ENCODE measurements around the gene EP400.

Gene EP400

DNA sequence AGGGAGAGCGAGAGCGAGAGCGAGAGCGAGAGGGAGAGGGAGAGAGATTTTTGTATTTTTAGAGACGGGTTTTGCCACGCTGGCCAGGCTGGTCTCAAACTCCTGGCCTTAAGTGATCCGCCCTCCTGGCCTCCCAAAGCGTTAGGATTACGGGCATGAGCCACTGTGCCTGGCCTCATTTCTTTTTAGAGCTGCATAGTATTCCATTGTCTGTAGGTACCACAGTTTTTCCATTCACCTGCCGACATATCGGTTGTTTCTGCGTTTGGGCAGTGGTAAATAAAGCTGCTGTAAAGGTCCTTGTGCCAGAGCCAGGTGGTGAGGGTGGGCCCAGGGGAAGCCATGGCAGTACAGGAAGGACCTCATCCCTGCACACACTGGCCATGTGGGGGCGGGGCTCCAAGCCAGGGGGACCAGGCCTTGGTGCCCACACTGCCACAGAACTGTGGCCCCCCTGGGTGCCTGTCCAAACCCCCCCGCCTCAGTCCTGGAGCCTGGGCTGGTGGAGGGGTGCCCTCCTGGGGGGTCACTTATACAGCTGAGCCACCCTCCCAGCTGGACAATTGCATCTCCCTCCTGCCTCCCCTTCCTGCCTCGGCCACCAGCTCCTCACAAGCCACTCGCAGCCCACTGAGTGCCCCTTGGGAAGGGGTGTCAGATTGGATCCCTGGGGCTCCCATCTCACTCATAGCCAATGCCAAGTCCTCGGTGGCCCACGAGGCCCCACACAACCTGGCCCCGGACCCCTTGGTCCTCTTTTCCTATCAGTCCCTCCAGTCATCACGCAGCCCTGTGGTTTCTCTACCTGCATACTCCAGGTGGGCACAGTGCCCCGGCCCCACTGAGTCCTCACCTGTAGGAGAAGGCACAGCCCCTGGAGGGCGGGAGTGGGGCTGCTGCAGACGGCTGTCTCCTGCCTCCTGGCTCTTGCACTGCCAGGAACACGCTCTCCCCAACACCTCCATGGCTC is 22.3 kb upstream of the EP400 start:
- no peak for DNase-seq (ENCODE audit: low read depth in 3 of 3)

DNA sequence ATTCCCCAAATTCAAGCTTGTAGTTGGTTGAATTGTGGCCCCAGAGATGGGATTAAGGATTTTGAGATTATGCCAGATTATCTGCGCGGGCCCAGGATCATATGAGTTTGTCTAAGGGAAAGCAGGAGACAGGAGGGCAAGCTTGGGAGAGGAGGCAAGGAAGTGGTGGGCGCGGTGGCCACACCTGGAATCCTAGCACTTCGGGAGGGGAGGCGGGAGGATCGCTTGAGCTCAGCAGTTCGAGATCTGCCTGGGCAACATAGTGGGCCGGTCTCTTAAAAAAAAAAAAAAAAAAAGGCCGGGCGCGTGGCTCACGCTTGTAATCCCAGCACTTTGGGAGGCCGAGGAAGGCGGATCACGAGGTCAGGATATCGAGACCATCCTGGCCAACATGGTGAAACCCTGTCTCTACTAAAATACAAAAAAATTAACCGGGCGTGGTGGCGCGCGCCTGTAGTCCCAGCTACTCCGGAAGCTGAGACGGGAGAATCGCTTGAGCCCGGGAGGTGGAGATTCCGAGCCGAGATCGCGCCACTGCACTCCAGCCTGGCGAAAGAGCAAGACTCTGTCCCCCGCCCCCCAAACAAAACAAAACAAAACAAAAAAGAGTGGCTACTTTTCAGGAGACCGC is 21.5 kb upstream of the EP400 start:
- no peak for DNase-seq (ENCODE audit: low read depth in 3 of 3)

DNA sequence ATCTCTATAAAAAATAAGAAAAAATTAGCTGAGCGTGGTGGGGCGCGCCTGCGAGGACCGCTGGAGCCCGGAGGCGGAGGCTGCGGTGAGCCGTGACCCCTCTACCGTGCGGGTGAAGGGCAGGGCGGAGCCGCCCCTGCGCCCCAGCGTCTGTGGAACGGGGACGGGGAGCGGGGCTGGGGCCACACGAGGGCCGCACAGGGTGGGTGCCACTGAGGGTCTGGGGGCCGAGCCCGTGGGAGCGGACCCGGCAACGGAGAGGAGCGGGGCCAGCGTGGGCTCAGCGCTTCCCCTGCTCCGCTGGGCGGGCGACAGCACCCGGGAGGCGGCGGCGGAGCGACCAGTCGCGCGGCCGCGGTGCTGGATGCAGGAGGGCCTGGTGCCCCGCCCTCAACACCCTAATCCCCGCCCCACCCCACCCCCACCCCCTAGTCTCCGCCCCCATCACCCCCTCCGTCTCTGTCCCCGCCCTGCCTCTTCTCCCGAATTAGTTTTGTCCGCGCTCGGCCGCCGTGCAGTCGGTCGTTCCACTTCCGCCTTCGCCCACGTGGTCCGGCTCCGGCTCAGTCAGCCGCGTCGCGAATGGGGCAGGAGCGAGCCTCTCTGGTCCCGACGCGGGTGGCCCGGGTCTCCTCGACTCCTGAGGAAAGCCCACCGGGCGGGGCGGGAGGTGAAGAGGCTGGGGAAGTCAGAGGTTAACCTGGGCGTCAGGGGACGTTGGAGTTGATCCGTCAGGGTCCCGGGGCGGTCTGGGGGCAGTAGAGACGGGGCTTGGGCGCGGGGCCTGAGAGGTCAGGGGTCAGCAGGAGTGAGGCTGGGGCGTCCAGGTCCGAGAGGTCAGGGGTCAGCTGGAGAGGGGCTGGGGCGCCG is 20.8 kb upstream of the EP400 start, which contains the start of gene PUS1:
Gene PUS1, plus strand, starts transcription at position 566 of the 870 bp plus-strand sequence. CDS start 447 bp downstream, outside the sequence.
- peak; percentile 88 to 90 (median 90) for DNase-seq (ENCODE audit: low read depth in 3 of 3)

DNA sequence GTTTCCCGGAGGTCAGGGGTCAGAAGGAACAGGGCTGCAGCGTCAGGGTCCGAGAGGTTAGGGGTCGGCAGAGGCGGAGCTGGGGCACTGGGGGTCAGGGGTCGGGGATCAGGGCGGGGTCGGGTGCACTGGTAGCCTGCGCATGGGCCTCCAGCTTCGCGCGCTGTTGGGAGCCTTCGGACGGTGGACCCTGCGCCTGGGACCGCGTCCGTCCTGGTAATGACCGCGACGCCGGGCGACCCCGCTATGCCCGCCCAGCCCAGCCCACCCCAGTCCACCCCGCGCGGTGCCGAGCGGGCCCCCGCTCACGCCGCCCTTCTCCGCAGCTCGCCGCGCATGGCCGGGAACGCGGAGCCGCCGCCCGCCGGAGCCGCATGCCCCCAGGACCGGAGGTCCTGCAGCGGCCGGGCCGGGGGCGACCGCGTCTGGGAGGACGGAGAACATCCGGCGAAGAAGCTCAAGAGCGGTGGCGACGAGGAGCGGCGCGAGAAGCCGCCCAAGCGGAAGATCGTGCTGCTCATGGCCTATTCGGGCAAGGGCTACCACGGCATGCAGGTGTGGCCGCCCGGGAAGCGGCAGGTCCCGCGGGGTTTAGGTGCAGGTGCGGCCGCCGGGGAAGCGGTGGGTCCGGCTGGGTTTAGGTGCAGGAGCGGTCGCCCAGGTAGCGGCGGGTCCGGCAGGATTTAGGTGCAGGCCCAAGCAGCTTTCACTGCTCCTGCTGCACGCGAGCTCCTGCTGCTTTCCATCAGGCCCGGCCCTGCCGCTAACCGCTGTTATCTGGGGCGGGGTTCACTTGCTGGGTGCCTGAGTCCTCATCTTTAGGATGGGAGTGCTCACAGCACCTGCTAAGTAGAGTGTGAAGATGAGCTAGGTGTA is 19.9 kb upstream of the EP400 start:
- DNase-seq (ENCODE audit: low read depth in 3 of 3): no peak

DNA sequence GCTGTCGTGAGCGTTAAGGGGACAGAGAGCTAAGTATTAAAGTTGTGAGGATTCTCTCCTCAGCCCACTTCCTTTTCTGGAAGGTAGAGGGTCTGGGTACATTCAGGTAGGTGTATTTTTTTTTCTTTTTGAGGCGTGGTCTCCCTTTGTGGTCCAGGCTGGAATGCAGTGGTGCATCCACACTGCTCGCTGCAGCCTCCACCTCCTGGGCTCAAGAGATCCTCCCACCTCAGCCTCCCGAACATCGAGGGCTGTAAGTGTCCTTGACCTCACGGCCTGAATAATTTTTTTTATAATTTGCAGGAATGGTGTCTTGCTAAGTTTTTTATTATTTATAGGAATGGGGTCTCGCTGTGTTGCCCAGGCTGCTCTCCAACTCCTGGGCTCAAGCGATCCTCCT is 19.2 kb upstream of the EP400 start:
- no peak for DNase-seq (ENCODE audit: low read depth in 3 of 3)

DNA sequence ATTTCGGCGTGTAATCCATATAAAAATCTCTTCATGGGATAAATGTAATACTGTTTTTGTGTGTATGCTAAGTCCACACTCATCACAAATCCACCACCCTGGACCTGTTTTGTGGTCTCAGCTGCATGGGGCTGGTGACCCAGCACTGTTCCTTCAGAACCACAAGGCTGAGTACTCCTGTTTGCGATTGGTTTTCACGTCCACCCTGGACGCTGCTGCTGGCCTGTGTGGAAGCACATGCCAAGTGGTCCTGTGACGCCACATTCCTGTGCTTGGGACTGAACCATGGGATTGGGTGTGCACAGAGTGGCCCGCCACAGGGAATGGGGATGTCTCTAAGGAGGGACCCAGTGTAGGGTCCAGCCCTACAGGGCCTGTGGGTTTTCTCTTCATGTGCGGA is 16.4 kb upstream of the EP400 start:
- DNase-seq (ENCODE audit: low read depth in 3 of 3): no peak

DNA sequence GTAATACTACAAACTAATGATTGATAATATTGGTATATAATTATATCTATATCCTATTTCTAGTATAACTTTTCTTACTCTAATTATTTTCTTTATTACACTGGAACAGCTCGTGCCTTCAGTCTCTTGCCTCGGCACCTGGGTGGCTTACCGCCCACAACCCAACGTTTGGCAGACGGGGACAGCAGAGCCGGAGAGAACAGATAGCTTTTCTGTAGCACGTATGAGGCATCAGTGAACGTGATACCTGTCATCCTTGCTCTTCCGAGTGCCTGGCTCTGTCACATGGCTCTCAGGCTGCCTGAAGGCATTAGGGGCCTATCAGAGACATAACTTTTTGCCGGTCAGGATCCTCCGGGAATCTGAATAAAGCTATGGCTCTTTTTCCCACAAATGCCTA is 15.2 kb upstream of the EP400 start:
- no peak for DNase-seq (ENCODE audit: low read depth in 3 of 3)

DNA sequence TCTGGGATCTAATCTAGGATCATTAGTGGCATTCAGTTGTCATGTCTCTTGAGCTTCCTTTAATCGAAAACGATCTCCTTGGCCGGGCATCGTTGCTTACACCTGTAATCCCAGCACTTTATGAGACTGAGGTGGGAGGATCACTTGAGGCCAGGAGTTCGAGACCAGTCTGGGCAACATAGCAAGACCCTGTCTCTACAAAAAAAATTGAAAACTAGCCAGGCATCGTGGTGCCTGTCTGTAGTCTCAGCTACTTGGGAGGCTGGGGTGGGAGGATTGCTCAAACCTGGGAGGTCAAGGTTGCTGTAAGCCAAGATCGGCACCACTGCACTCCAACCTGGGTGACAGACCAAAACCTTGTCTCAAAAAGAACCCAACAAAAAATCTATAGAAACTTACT is 11.7 kb upstream of the EP400 start:
- no peak for DNase-seq (ENCODE audit: low read depth in 3 of 3)

DNA sequence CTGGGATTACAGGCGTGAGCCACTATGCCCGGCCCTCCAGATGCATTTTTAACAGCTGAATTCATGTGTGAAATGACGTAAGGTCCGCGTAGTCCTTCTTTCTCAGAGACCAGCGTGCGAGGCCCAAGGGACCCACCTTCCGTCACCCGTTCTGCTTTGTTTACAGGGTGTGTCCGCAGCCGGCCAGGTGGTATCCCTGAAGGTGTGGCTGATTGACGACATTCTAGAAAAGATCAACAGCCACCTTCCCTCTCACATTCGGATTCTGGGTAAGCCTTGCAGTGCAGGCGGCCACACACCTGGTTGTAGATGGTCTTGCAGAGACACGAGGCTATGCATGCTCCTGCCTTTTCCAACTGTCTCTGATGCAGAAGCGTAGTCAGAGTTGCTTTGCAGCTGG is 10.7 kb upstream of the EP400 start:
- no peak for DNase-seq (ENCODE audit: low read depth in 3 of 3)

DNA sequence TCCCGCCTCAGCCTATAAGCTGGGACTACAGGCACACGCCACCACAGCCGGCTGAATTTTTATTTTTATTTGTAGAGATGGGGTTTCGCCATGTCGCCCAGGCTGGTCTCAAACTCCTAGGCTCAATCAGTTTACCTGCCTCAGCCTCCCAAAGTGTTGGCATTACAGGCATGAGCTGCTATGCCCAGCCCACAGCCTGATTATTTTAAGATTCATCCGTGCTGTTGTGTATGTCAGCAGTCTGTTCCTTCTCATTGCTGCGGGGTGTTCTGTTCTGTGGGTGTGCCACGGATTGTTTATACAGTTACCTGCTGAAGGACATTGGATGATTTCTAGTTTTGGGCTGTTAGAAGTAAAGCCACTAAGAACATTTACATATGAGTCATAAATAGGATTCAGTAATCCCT is 9.6 kb upstream of the EP400 start:
- DNase-seq (ENCODE audit: low read depth in 3 of 3): no peak

DNA sequence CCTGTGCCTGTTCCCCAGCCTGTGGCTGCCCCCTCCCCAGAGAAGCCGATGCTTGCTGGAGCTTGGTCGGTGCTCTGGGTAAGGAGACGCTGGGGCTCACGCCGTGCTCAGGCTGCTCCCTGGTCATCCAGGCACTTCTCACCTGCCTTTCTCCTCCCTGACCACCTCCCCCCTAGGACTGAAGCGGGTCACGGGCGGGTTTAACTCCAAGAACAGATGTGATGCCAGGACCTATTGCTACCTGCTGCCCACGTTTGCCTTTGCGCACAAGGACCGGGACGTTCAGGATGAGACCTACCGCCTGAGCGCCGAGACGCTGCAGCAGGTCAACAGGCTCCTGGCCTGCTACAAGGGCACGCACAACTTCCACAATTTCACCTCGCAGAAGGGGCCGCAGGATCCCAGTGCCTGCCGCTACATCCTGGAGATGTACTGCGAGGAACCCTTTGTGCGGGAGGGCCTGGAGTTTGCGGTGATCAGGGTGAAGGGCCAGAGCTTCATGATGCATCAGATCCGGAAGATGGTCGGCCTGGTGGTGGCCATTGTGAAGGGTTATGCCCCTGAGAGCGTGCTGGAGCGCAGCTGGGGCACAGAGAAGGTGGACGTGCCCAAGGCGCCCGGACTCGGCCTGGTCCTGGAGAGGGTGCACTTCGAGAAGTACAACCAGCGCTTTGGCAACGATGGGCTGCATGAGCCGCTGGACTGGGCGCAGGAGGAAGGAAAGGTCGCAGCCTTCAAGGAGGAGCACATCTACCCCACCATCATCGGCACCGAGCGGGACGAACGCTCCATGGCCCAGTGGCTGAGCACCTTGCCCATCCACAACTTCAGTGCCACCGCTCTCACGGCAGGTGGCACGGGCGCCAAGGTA is 8.4 kb upstream of the EP400 start:
- DNase-seq (ENCODE audit: low read depth in 3 of 3): no peak

DNA sequence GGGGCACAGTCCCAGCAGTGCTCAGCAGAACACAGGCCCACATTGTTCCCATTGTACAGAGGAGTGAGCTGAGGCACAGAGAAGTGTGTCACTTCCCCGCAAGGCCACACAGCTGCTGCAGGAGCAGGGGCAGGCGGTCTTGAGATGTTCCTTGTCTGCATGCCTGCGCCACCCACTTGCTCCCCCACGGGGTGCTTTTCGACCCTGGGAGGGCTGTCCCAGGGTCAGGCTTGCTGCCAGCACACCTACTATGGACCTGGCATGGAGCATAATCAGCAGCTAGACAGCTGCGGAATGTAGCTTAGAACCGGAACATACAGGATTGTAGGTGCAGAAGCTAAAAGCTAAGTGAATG is 7.8 kb upstream of the EP400 start:
- DNase-seq (ENCODE audit: low read depth in 3 of 3): no peak

DNA sequence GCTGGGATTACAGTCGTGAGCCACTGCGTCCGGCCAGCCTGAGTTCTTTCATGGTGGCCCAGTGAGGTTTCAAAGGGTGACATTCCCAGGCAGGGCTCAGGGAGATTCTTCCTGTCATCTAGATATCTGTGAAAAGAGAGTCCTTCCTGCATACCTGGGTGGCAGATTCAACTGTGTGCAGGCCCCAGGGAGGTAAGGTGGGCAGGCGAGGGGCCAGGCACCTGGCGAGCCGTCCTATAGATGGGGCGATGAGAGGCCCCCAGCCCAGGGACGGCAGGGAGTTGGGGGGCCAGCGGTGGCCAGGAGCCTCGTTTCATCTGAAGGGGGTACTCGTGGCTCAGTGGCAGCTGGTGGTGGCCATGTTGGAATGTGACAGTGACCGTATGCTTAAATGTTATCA is 7.1 kb upstream of the EP400 start:
- DNase-seq (ENCODE audit: low read depth in 3 of 3): no peak

DNA sequence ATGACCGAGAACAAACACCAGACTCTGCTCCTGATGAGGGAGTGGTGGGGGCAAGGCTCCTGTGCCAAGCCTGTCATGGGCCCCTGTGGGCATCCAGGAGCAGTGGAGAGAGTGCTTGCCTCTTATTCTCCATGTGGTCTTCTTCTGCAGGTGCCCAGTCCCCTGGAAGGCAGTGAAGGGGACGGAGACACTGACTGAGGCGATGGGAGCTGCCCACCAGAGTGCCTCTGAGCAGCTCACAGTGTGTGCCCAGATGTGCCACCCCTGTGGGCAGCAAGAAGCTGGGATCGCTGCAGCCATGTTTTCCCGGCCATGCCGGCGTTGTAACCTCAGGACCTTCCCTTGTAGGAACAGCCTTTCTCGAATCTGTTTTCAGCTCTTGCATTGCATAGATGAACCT is 6.4 kb upstream of the EP400 start:
- DNase-seq (ENCODE audit: low read depth in 3 of 3): no peak

DNA sequence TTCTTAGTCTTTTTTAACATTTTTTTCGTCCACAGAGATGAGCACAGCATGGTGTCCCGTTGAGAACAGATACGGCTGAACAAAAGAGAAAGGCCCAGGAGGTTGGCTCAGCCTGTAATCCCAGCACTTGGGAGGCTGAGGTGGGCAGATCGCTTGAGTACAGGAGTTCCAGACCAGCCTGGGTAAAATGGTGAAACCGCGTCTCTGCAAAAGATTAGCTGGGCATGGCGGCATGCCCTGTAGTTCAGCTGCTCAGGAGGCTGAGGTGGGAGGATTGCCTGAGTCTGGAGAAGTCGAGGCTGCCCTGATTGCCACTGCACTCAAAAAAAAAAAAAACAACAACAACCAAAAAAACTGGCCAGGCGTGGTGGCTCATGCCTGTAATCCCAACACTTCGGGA is 5.9 kb upstream of the EP400 start:
- DNase-seq (ENCODE audit: low read depth in 3 of 3): no peak

DNA sequence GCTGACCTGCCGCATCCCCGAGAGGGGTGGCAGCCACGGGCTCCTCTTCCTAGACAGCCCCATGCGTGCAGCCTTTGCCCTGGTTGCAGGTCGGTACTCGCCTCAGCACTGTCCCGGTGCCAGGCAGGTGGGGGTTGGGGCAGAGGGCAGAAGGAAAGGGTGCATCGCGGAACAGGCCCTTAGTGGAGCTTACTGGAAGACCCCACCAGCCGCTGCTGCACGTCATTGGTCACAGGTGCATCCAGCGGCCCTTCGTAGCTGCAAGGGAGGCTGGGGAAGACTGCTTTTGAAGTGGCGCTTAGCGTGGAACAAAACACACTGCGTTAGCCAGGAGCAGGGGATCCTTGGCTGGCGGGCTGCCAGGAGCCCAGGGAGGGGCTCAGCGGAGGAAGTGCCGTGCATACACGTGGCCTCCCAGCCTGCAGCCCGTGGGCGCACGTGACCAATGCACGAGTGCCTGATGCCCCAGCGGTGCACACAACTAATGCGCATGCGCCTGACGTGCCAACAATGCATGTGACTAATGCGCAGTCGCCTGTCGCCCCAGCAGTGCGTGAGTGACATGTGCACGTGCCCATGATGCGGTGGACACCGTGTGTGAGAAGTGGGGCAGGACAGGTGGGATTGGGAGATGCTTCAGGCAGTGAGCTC is 5.0 kb upstream of the EP400 start:
- no peak for DNase-seq (ENCODE audit: low read depth in 3 of 3)

DNA sequence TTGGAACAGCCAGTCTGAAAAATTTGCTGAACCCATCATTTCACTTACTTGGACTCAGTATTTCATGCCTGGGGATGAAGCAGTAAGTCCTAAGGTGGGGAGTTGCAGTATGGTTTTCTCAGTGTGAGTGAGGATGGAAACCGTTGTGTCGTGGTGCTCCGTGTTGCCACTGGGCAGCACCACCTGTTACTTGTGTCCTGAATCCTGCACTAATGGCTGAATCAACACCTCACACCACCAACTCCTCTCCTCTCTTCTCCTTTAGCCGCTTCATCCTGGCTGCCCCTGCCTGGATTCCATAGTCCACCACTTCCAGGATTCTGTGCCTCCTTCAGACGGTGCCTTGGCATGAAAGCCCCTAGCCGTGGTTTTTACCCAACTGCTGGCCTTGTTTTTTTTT is 3.0 kb upstream of the EP400 start:
- no peak for DNase-seq (ENCODE audit: low read depth in 3 of 3)

DNA sequence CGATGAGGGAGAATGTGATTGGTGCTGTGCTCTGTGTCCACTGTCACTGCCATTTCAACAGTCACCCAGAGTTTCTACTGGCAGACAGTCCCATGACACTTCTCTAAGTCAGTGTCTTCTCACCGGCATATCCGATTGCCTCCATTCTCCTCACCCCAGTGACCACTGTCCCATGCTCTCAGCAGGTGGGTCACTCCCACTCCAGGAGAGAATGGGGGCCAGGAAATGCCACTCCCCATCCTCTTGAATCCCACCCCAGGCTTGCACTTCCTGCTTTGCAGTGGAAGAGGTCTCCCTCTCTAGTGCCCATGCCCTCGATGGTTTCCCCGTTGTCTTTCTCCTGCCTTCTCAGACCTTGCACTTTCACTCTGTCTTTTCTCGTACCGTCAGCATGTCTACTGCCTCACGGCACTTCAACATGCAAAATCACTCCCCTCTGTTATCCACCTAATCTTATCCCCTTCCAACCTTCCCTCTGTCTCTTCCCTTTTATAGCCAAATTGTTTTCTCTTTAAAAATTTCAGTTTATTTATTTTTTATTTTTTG is 2.2 kb upstream of the EP400 start:
- DNase-seq (ENCODE audit: low read depth in 3 of 3): no peak

DNA sequence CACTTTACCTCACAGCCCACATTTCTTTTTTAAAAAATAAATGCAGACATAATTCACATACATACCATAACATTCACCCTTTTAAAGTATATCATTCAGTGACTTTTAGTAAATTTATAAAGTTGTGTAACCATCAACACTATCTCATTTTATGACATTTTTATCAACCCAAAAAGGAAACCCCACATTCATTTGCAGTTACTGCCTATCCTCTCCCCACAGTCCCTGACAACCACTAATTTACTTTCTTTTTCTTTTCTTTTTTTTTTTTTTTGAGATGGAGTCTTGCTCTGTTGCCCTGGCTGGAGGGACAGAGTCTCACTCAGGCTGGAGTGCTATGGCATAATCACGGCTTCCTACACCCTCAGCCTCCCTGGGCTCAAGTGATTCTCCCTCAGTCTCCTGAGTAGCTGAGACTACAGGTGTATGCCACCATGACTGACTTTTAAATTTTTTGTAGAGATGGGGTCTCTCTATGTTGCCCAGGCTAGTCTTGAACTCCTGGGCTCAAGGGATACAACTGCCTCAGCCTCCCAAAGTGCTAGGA is 1.5 kb upstream of the EP400 start:
- no peak for DNase-seq (ENCODE audit: low read depth in 3 of 3)

All from stimulated activated CD4-positive, alpha-beta T cell treated with anti-CD3 and anti-CD28 coated beads, TNF-alpha, amount 100 ng/mL, for 48 hours (primary cell).